ENCODE data around the gene CA10.

The CA10 gene

DNA sequence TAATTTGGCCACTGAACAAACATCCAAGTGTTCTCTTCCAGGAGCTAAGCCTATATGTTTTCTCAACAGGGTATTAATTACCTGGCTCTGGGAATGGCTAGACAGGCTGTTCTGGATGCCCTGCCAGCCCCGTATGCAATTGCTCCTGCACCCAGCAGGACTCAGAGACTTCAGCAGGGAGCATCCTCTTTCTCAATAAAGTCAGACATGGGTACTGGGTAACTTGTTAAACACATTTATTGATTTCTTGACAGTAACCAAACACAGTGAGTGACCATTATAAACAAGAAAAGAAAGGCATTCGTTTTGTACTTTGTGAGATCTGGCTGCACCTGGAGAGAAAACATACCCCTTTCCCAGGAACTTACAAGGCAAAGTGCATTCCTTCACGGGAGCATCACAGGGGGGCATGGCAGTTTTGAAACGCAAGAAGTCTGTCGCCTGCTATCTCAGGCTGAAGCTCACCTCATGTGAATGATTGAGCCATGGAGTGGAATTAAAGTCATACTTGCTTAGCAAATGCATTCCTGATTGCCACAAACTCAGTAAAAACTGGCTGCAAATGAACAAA, 528.3 kb downstream of the CA10 start:
- DNase-seq = no peak

DNA sequence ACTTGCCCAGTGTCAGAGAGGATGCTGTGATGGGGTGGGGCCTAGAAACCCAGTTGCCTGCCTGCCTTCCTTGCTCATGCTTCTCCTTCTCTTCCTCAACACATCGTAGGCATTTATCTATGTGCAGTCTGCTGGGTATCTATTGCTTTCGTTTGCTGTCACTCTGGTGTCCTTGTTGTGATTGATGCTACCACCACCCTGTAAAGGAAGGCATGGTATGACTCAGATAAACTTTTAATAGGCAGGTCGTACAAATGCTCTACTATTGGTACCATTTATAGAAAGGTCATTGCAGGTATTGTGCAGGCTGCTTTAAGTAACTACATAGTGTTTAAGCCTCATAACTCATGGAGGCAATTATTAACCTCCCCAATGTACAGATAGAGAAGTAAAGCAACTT, 529.3 kb downstream of the CA10 start:
- DNase-seq = no peak

DNA sequence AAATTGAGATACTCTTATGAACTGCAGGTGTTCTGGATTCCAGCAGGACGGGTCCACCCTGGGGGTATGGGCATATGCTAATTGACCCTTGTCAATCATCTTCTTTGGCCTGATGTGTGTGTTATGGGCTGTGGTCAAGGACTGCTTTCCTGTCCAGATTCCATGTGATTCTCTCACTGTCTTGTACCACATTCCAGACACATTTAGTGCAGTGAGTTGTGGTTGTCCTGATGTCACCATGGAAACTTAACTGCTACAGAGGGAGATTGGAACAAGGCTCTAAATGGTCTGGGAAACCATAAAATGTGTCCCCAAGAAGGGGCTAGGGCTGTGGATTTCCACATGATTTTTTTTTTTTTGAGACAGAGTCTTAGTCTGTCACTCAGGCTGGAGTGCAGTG, 530.7 kb downstream of the CA10 start:
- no peak for DNase-seq

DNA sequence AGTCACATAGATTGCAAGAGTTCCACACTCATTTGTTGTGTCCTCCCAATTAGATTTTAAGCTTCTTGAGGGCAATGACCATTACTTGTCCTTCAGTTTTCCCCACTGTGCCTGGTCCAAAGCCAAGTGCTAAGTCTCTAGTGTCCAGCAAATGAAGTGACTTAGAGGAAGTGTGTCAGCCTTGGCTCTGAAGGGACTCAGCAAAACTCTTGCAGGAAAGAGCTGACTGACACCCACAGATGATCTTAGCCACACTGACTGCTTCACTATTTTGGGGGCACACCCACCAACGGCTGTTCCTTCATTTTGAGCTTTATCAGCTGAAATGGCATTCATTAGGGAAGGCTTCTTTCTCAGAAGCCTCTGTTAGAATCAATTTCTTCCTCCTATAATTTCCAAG, 540.0 kb downstream of the CA10 start:
- no peak for DNase-seq

DNA sequence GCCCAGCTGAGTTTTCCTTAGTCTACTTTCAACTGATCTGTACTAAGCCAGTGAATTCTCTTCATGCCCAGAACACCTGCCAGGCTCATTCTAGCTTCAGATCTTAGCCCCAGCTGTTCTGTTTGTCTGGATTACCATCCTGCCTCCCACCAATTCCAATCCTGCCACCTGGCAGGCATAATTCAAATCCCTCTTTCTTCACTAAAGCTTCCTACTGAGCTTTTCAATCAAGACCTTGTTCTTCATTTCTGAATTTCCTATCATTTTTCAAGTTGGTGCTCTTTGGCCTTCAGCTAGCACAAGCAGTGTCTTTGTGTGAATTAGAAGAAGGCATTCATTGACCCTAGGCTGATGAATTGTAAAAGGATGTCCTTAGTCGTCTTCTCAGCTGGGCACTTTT, 540.5 kb downstream of the CA10 start:
- no peak for DNase-seq

DNA sequence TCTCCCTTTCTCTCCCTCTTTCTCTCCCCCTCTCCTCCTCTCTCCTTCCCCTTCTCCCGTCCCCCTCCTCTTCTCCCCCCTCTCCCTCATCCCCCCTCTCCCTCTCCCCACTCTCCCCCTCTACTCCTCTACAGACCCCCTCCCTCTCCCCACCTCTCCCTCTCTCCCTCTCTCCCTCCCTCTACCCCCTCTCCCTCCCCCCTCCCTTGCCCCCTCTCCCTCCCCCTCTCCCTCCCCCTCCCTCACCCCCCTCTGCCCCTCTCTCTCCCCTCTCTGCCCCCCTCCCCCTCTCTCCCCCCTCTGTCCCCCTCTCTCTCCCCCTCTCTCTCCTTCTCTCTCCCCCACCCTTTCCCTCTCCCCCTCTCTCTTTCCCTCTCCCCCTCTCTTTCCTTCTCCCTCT, 545.3 kb downstream of the CA10 start:
- no peak for DNase-seq

DNA sequence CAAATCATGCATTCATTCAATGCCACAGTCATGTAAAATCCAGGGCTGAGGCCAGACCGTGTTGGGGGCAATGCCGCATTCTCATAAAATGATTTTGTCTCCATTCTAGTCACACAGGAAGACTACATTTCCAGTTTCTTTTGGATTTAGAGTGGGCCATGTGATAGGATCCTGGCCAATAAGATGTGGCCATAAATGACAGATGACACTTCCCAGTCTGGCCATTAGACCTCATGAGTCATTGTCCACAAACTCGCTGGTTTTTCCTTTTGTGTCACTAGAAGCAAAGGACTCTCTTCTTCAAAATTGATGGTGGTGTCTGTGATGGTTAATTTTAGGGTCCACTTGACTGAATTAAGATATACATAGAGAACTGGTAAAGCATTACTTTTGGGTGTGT, 545.8 kb downstream of the CA10 start:
- DNase-seq = no peak

DNA sequence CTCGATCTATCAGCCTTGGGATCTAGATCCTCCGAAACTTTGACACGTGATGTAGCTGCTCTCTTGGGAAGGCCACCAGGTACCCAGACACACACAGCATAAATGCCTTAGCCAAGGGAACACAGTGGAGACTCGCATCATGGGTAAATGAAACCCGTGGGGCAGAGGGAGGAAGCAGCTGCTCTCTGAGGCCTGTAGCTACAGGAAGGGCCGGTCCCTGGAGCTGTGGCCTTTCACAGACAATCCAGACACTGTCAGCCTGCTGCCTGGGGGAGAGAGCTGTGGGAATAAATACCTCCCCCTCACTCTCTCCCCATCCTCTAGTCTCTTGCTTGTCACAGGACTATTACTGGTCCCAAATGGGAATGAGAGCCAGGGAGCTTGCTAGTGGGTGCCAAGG, 546.9 kb downstream of the CA10 start:
- DNase-seq = no peak

DNA sequence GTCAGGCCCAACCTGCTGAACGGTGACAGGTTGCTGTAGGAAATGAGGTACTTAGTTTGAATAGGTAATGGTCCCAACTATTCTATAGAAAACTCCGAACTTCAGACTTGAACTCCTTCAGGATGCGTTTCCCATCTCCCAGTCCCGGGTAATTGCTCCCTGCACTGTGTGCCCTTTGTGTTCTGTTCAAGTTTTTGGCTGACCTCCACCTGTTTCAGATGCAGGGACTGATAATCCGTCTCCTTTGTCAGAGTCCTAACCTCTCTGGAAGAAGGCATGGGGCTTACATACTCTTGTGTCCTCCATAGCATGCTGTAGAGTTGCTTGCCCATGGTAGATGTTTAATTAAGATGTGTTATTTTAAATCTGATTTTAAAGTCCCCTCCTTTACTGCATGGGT, 547.7 kb downstream of the CA10 start:
- DNase-seq = no peak

DNA sequence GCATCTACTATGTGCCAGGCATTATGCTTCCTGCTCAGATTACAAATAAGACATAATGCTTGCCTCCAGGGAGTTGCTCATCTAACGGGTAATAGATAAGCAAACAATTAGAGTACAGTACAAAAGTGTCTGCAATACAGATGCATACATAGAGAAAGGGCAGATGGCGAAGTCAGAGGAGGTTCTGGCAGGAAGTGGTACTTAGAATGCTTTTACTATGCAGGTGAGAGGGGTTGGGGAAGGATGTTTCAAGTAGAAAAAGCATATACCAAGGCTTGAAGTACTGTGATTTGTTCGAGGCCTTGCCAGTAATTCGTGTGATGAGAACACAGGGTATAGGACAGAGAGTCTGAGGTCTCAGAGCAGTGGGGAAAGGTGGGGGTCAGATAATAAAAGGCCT, 548.4 kb downstream of the CA10 start:
- DNase-seq = no peak

DNA sequence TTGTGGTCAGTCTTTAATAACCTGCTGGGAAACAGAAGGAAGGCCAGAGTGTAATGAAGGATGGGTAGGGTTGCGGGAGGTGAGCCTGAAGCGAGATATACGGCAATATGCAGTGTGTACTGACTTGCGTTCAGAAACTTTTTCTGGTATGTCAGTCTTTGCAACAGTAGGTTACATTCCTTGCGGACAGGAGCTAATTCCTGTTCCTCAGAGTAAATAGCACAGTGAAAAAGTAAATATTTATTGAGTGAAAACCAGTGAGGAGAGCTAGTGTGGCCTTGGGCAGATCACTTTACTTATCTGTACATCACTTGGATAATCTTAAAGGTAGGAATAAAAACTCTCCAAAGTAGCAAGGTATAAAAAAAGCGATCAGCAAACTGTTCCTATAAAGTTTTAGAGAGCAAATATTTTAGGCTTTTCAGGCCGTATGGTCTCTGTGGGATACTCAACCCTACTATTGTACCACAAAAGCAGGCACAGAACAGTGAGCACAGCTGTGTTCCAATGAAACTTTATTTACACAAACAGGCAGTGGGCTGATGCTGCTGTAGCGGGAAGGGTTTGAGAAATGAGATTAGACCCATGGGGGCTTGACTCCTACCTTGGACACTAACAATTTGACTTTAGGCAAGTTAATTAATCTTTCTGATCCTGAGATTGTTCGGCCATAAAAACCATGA, 550.1 kb downstream of the CA10 start:
- DNase-seq = no peak

DNA sequence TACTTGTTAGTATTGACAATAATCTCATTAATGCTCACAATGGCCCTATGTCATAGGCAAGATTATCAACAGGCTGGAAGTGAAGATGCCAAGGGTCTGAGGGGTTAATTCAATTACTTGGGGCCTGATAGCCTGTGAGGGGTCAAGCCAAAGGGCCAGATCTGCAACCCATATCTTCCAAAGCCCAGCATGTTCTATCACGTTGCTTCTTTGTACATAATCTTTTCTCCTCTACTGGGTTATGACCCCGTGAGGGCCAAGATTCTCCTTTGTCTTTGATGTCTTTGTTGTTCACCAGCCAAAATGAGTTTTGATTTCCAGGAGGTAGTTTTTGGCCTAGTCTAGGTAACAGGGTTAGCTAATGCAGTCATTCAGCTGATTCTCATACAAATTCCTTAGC, 551.0 kb downstream of the CA10 start:
- no peak for DNase-seq

DNA sequence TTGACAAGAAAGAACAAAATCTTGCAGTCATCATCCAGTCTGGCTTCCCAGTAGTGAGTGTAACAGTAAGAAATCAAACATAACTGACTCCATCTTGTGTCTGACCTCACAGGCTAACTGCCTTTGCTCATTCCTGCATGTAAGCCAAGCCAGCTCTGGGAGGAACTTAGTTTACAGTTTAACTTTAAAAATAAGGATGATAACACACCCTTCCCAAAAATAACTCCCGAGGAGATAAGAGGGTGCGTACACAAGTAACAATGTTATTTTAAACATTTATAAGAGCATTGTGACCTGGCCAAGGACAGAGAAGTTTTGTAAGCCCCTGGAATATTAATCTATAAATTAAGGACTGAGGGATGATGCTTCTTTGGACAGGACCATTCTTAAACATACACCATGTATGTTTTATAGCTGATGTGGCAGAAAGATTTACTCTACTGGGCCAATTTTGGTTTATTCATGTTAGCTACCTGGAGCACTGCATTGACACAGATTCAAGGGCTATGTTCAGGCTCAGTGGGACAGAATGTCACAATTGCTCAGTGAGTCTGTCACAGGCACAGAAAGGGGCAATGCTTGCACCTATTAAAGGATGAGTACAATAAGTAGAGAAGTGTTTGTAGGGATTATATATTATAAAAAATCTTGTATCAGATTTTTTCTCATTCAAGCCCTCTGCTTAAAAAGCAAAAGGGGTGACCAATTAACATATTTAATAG, 554.1 kb downstream of the CA10 start:
- DNase-seq = no peak

DNA sequence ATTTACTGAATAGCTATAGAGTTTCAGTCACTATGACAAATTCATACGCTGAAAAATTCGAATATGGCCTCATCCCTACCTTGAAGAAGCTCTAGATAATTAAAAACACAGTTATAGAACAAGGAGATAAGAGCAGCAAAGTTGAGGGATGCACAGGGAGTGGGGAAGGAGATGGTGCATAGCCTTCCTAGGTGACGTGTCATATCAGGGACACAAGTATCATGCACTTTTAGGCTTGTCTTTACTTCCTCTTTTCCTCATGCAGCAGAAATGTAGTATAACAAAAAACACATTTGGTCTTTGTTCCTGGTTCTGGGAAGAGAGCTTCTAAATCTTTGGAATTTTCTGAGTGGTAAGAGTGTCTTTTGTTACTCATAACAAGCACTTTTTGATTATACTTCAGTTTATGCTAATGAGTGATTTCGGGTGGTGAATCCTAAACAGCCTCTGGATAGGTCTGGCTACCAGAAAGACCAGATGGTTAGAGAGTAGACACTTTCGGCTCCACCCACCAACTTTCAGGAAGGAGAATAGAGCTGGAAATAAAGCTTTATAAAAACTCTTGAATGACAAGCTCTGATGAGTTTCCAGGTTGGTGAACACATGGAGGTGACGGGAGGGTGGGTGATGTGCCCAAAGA, 556.8 kb downstream of the CA10 start:
- no peak for DNase-seq

DNA sequence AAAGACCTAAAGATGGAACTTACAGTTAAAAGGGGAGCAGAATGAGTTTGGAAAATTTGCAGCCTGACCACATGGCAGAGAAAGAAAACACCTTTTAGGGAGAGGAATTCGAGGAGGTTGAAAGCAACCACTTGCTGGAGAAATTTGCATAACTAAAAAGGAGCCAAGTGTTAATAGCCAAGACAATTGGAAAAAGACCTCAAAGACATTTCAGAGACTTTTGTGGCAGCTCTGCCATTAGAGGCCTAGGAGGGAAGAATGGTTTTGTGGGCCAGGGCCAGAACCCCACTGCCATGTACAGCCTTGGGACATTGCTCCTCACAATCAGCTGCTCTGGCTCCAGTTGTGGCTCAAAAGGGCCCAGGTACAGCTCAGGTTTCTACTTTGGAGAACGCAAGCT, 559.7 kb downstream of the CA10 start:
- DNase-seq = no peak

DNA sequence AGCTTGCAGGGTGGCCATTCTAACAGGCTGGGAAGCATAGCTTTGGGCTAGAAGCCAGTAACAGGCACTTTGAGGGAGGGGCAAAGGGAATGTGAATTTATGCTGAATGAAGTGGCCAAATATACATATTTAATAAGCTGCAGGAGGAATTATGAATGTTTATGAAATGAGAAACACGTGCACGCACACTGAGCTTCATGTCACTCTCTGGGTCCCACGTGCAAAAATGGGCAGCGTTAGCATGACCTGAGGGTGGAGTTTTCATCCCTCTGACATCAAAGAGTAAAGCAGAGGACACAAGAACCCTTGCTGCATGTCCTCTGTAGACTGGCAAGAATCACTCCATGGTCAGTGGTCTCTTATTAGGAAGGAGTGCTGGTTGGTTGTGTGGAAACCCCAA, 561.2 kb downstream of the CA10 start:
- DNase-seq = no peak

DNA sequence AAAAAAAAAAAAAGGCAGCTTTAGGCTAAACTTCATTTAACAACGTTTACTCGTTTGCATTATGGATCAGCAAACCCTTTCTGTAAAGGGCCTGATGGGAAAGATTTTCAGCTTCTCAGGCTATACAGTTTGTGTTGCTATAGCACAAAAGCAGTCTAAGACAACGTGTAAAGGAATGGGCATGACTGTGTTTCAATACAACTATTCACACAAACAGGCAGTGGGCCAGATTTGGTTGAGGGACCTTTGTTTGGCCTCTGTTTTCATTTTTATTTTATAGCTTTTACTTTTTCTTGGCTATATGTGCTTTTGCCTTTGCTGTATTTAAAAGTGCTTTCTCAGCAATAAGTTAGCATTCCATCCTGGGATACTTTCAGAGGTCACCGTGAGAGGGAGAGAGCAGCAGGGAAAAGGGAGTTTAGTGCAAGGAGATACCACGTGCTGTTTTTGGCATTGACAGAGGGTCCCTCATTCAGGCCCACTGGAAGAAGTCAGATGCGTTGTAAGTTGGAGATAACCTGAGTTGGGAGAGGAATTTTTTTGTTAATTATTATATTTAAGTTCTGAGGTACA, 562.6 kb downstream of the CA10 start:
- no peak for DNase-seq

DNA sequence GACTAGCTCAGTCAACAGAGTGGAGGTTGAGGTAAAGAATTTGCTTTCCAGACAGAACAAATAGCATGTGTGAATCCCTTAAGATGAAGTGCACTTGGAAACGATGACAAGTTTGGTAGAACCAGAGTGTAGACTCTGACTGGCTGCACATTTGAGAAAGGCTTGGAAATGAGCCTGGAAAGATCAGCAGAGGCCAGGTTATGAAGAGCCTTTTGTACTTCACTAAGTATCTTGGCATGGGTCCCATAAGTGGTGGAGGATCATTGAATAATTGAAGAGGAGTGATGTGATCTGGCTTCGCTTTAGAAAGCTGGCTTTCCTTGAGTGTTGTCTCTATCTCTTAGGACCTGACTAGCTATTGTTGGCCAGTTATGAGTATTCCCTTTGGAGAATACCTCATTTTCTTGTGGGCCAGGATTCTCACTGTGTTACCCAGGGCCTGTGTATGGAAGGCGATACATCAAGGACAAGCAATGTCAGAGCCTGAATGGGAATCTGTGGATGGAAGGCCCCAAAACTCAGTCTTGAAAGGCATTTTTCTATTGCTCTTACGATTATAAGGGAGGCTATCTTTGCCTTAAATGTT, 568.4 kb downstream of the CA10 start:
- DNase-seq = peak; percentile 22

DNA sequence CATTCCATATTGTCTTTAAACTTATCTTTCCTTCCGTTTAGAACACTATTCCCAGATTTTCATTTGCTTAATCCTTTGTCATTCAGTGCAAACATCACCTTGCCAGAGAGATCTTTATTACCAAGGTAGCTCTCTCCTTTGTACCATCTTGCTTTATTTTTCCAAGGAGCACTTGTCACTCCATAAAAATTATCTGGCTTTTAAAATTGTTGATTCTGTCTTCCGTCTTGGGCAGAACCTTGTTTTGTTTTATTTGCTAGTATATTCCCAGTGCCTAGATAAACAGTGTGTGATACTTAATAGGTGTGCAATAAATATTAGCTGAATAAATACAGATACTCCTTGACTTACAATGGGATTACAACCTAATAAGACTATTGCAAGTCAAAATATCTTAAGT, 570.5 kb downstream of the CA10 start:
- DNase-seq = no peak

DNA sequence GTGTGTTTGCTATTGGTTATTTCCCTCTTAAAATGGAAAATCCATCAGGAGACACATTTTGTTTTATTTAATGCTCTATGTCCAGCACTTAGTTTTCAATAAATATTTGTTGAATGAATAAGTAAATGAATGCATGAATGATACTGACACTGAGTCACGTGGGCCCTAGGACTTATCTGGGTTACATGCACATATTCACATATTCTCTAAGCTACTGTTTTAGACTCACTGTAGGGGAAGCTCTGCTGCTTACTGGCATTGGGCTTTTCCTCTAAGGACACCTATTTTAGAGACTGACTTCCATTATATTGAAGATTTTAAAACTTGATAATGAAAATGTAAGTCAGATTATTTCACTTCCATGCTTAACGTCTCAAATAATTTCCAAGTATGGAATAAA, 571.0 kb downstream of the CA10 start:
- DNase-seq = no peak

DNA sequence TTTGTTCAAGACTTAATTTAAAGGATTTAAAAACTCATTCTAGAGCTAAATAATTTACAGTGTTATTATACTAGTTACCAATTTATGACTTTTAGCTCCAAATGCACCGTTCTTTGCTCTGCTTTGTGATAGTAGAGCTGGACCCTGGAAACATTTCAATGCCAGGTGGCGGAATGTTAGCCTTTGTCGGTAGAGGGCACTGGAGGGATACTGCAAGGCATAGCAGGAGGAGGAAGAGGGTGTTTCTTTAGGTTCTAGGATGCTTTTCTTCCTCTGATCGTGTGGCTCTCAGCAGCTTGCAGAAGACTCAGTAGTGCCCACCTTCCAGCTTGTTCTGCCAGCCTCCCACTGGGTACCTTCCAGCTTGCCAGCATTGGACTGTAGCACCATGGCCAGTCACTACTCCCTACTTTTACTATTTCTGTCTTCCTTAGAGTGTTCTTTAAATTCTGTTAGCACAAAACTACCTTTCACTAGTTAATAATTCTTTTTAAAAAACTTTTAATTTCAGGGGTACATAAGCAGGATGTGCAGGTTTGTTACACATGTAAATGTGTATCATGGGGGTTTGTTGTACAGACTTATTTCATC, 572.9 kb downstream of the CA10 start:
- DNase-seq = no peak

DNA sequence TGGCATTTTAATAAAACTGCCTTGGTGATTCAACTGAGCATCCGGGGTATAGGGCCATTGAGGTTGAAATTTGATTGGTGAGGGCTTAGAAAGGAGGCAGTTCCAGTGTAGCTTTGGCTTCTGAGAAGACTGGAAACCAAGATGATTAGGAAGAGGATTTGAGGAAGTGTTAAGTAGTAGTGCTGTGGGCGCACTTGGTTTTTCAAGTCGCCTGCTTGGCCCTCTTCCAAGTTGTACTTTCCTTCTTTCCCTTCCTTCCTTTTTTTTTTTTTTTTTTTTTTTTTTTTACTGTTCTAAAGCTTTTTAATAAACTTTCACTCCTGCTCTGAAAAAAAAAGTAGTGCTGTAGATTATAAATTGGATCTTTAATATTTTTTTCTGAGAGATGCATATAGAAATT, 577.6 kb downstream of the CA10 start:
- DNase-seq = no peak

Measured in NCI-H1092 treated with DMSO at 0.1 percent for 48 hours (cell line).